ENCODE data around the gene C19orf12. TPM values are rescaled to one million over a fixed set of nuclear protein-coding genes. Genes with fewer than 3 reads are reported as not detected.

Gene C19orf12
- total RNA-seq, 1 experiment from 2014 or later, result 15.5 TPM

DNA sequence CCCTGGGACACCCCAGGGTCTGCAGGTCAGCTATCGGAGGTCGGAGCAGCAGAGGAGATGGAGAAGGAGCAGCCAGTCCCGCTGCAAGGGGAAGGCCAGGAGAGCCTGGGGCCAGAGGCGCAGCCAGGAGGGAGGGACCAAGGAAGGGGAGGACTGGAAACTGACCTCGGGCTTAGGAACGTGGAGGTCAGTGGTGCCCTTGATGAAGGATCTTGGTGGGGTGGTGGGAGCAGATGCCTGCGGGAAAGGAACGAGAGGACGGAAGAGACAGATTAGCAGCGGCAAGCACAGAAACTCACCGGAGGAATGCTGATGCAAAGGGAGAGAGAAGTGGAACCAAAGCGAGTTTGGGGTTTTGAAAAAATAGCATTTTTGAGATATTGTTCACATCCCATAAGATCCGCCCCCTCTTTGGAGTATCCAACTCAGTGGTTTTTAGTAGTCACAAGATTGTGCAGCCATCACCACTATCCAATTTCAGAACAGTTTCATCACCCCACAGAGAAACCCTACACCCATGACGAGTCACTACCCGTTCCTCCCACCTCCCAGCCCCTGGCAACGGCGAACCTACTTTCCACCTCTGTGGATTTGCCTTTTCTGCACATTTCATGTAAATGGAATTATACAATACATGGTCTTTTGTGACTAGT is 27.7 kb downstream of the C19orf12 start:
- ChIA-PET POLR2A (no interaction called here), CTCF (interaction anchor here (2.0 kb wide), 1 partner anchor 77 kb away, joined by 5 read pairs; no protein-coding TSS in a partner anchor)

DNA sequence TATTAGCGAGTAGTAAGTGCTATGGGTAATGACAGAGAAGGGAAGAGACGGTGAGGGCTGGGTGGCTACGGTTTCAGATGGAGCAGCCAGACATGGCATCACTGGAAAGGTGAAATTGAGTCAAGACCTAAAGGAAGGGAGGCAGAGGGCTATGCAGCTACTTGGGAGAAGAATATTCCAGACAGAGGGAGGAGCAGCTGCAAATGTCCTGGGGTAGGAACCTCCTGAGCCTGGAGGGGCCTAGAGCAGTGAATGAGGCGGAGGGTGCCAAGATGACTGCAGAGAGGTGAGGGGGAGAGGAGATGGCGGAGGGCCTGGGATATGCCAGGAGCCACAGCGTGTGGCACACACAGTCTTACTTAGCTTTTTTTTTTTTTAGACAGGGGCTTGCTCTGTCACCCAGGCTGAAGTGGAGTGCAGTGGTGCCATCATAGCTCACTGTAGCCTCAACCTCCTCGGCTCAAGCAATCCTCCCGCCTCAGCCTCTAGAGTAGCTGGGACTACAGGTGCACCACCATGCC is 28.7 kb downstream of the C19orf12 start:
- Mint-ChIP-seq H3K9me3 (peaks cover 23% of the 10 kb centered on the region), H3K4me3 (no peak overlapping the region), H3K4me1 (peaks cover 7% of the 10 kb centered on the region), H3K27me3 (ENCODE audit: low read depth) (no peaks in the 10 kb centered on the region), H3K36me3 (peaks cover 4% of the 10 kb centered on the region; the same call in 1 of the 2 replicates), H3K27ac (no peak overlapping the region)
- TF ChIP-seq ZNF423 (CRISPR knock-in tag; IDR thresholded peaks at IDR 0.05) (no peak), ELF4 (CRISPR knock-in tag; IDR thresholded peaks at IDR 0.05; ENCODE audit: low read depth) (no peak), ZNF219 (CRISPR knock-in tag; IDR thresholded peaks at IDR 0.05; ENCODE audit: borderline replicate concordance) (no peak), ZBTB21 (CRISPR knock-in tag; IDR thresholded peaks at IDR 0.05; ENCODE audit: borderline replicate concordance) (no peak), OVOL2 (CRISPR knock-in tag; IDR thresholded peaks at IDR 0.05; ENCODE audit: borderline replicate concordance) (no peak), RELA (CRISPR knock-in tag; IDR thresholded peaks at IDR 0.05; ENCODE audit: borderline replicate concordance) (no peak)
- TF ChIP-seq, protein P1, sequence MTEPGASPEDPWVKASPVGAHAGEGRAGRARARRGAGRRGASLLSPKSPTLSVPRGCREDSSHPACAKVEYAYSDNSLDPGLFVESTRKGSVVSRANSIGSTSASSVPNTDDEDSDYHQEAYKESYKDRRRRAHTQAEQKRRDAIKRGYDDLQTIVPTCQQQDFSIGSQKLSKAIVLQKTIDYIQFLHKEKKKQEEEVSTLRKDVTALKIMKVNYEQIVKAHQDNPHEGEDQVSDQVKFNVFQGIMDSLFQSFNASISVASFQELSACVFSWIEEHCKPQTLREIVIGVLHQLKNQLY (CRISPR knock-in tag; IDR thresholded peaks at IDR 0.05), result no peak
- TF ChIP-seq, protein P2, sequence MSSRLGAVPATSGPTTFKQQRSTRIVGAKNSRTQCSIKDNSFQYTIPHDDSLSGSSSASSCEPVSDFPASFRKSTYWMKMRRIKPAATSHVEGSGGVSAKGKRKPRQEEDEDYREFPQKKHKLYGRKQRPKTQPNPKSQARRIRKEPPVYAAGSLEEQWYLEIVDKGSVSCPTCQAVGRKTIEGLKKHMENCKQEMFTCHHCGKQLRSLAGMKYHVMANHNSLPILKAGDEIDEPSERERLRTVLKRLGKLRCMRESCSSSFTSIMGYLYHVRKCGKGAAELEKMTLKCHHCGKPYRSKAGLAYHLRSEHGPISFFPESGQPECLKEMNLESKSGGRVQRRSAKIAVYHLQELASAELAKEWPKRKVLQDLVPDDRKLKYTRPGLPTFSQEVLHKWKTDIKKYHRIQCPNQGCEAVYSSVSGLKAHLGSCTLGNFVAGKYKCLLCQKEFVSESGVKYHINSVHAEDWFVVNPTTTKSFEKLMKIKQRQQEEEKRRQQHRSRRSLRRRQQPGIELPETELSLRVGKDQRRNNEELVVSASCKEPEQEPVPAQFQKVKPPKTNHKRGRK (CRISPR knock-in tag; IDR thresholded peaks at IDR 0.05; ENCODE audit: borderline replicate concordance), result no peak
- TF ChIP-seq, protein P3, sequence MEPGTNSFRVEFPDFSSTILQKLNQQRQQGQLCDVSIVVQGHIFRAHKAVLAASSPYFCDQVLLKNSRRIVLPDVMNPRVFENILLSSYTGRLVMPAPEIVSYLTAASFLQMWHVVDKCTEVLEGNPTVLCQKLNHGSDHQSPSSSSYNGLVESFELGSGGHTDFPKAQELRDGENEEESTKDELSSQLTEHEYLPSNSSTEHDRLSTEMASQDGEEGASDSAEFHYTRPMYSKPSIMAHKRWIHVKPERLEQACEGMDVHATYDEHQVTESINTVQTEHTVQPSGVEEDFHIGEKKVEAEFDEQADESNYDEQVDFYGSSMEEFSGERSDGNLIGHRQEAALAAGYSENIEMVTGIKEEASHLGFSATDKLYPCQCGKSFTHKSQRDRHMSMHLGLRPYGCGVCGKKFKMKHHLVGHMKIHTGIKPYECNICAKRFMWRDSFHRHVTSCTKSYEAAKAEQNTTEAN (CRISPR knock-in tag; IDR thresholded peaks at IDR 0.05), result no peak
- TF ChIP-seq, protein P4, sequence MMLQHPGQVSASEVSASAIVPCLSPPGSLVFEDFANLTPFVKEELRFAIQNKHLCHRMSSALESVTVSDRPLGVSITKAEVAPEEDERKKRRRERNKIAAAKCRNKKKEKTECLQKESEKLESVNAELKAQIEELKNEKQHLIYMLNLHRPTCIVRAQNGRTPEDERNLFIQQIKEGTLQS (CRISPR knock-in tag; conservative IDR thresholded peaks at IDR 0.05), result no peak
- TF ChIP-seq, protein P5, sequence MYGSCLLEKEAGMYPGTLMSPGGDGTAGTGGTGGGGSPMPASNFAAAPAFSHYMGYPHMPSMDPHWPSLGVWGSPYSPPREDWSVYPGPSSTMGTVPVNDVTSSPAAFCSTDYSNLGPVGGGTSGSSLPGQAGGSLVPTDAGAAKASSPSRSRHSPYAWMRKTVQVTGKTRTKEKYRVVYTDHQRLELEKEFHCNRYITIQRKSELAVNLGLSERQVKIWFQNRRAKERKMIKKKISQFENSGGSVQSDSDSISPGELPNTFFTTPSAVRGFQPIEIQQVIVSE (CRISPR knock-in tag; IDR thresholded peaks at IDR 0.05; ENCODE audit: borderline replicate concordance), result no peak
- no peak for DNase-seq (ENCODE audit: low spot score)
- ChIA-PET CTCF (interaction anchor here (1.5 to 2.0 kb wide), 2 partner anchors 30 to 76 kb away, joined by 5 read pairs; no protein-coding TSS in a partner anchor), POLR2A (no interaction called here)
- no peak for ATAC-seq

More for the DNA sequence above, 27.7 kb downstream of the C19orf12 start:
- TF ChIP-seq CBFB (CRISPR knock-in tag; IDR thresholded peaks at IDR 0.05; ENCODE audit: low read depth) (no peak), FOXK1 (CRISPR knock-in tag; IDR thresholded peaks at IDR 0.05) (no peak), ELF4 (CRISPR knock-in tag; IDR thresholded peaks at IDR 0.05; ENCODE audit: low read depth) (no peak), TCF7 (CRISPR knock-in tag; IDR thresholded peaks at IDR 0.05; ENCODE audit: low read depth) (no peak)
- TF ChIP-seq, protein P5 (CRISPR knock-in tag; IDR thresholded peaks at IDR 0.05; ENCODE audit: borderline replicate concordance), result no peak
- TF ChIP-seq, protein P6, sequence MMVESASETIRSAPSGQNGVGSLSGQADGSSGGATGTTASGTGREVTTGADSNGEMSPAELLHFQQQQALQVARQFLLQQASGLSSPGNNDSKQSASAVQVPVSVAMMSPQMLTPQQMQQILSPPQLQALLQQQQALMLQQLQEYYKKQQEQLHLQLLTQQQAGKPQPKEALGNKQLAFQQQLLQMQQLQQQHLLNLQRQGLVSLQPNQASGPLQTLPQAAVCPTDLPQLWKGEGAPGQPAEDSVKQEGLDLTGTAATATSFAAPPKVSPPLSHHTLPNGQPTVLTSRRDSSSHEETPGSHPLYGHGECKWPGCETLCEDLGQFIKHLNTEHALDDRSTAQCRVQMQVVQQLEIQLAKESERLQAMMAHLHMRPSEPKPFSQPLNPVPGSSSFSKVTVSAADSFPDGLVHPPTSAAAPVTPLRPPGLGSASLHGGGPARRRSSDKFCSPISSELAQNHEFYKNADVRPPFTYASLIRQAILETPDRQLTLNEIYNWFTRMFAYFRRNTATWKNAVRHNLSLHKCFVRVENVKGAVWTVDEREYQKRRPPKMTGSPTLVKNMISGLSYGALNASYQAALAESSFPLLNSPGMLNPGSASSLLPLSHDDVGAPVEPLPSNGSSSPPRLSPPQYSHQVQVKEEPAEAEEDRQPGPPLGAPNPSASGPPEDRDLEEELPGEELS (CRISPR knock-in tag; IDR thresholded peaks at IDR 0.05), result no peak
- TF ChIP-seq, protein P7, sequence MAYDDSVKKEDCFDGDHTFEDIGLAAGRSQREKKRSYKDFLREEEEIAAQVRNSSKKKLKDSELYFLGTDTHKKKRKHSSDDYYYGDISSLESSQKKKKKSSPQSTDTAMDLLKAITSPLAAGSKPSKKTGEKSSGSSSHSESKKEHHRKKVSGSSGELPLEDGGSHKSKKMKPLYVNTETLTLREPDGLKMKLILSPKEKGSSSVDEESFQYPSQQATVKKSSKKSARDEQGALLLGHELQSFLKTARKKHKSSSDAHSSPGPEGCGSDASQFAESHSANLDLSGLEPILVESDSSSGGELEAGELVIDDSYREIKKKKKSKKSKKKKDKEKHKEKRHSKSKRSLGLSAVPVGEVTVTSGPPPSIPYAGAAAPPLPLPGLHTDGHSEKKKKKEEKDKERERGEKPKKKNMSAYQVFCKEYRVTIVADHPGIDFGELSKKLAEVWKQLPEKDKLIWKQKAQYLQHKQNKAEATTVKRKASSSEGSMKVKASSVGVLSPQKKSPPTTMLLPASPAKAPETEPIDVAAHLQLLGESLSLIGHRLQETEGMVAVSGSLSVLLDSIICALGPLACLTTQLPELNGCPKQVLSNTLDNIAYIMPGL (CRISPR knock-in tag; IDR thresholded peaks at IDR 0.05), result no peak
- TF ChIP-seq, protein P2 (CRISPR knock-in tag; IDR thresholded peaks at IDR 0.05; ENCODE audit: borderline replicate concordance), result no peak
- peaks cover 7% of the 10 kb centered on the region for H3K4me1 Mint-ChIP-seq
- no peak overlapping the region for H3K27ac Mint-ChIP-seq
- DNase-seq (ENCODE audit: low spot score) (no peak), ATAC-seq (no peak)
- no peak overlapping the region for H3K4me3 Mint-ChIP-seq
- peaks cover 23% of the 10 kb centered on the region for H3K9me3 Mint-ChIP-seq
- H3K36me3 Mint-ChIP-seq, result peaks cover 4% of the 10 kb centered on the region; the same call in 1 of the 2 replicates
- H3K27me3 Mint-ChIP-seq (ENCODE audit: low read depth), result no peaks in the 10 kb centered on the region
